ENCODE results near the gene RNF5.
"Not testable (repeated sequence)": the region's sequence is repeated elsewhere in the genome, so short reads cannot be mapped to it uniquely, and the experiment has no call there.

Gene RNF5

GRCh38 chr6:32177788-32178546 is at the start of gene RNF5:
TSS of gene RNF5 (plus strand) at chr6:32178405. CDS start at chr6:32178512, 107 bp downstream.
- peak; percentile 100 for DNase-seq

GRCh38 chr6:32128751-32129296 is 49.4 kb upstream of the RNF5 start:
- DNase-seq: no peak

GRCh38 chr6:32129297-32130088 is 48.7 kb upstream of the RNF5 start:
- DNase-seq: no peak

- DNase-seq: no peak
Observed at GRCh38 chr6:32131439-32131948, 46.7 kb upstream of the RNF5 start.

GRCh38 chr6:32132110-32132509 is 46.1 kb upstream of the RNF5 start:
- DNase-seq: no peak

GRCh38 chr6:32133786-32134185 is 44.4 kb upstream of the RNF5 start:
- peak; percentile 4 for DNase-seq

- no peak for DNase-seq
Observed at GRCh38 chr6:32137454-32137853, 40.8 kb upstream of the RNF5 start.

GRCh38 chr6:32139590-32139989 is 38.6 kb upstream of the RNF5 start:
- DNase-seq: no peak

GRCh38 chr6:32140420-32141046 is 37.7 kb upstream of the RNF5 start:
- DNase-seq: no peak

GRCh38 chr6:32144238-32144637 is 34.0 kb upstream of the RNF5 start:
- DNase-seq: not testable (repeated sequence)

GRCh38 chr6:32146287-32146686 is 31.9 kb upstream of the RNF5 start:
- no peak for DNase-seq

GRCh38 chr6:32146687-32147086 is 31.5 kb upstream of the RNF5 start:
- no peak for DNase-seq

- no peak for DNase-seq
Observed at GRCh38 chr6:32147401-32148132, 30.6 kb upstream of the RNF5 start.

GRCh38 chr6:32148289-32149091 is 29.7 kb upstream of the RNF5 start:
- DNase-seq: no peak

GRCh38 chr6:32149092-32149755 is 29.0 kb upstream of the RNF5 start:
- DNase-seq: no peak

GRCh38 chr6:32149932-32150870 is 28.0 kb upstream of the RNF5 start:
- no peak for DNase-seq

- no peak for DNase-seq
Observed at GRCh38 chr6:32151181-32151862, 26.9 kb upstream of the RNF5 start.

- no peak for DNase-seq
Observed at GRCh38 chr6:32151863-32152768, 26.1 kb upstream of the RNF5 start, which contains the start of gene PRRT1. TSS of gene PRRT1 (minus strand) at chr6:32151939. CDS start at chr6:32151827, 112 bp downstream.

Data from amniotic stem cell (primary cell).